ENCODE data around the gene WNT5A.
A peak's percentile ranks its signal among the peaks of the same experiment; 100 is the strongest.
"Not testable (repeated sequence)": the region's sequence is repeated elsewhere in the genome, so short reads cannot be mapped to it uniquely, and the experiment has no call there.

Gene WNT5A

GRCh38 chr3:55505102-55505501 is 18.0 kb upstream of the WNT5A start:
- not testable (repeated sequence) for DNase-seq

- DNase-seq: no peak
Measured at GRCh38 chr3:55501905-55502304, 14.8 kb upstream of the WNT5A start.

- DNase-seq: no peak
Measured at GRCh38 chr3:55500555-55501330, 13.6 kb upstream of the WNT5A start.

- DNase-seq: no peak
Measured at GRCh38 chr3:55498520-55498919, 11.4 kb upstream of the WNT5A start.

- no peak for DNase-seq
Measured at GRCh38 chr3:55497250-55497649, 10.1 kb upstream of the WNT5A start.

GRCh38 chr3:55494976-55495375 is 7.9 kb upstream of the WNT5A start:
- DNase-seq: no peak

- DNase-seq: no peak
Measured at GRCh38 chr3:55492976-55493375, 5.9 kb upstream of the WNT5A start.

- DNase-seq: no peak
Measured at GRCh38 chr3:55491296-55491816, 4.2 kb upstream of the WNT5A start.

GRCh38 chr3:55490276-55490913 is 3.3 kb upstream of the WNT5A start:
- DNase-seq: no peak

- DNase-seq: peak; percentile 66
Measured at GRCh38 chr3:55489798-55490132, 2.7 kb upstream of the WNT5A start.

- peak; percentile 76 for DNase-seq
Measured at GRCh38 chr3:55488398-55489055, 1.4 kb upstream of the WNT5A start.

GRCh38 chr3:55487381-55488241 is 505 bp upstream of the WNT5A start:
- DNase-seq: peak; percentile 84

- peak; percentile 79 for DNase-seq
Measured at GRCh38 chr3:55486101-55486856, 827 bp downstream of the WNT5A start.

- DNase-seq: peak; percentile 85
Measured at GRCh38 chr3:55484801-55485791, 2.0 kb downstream of the WNT5A start.

GRCh38 chr3:55484191-55484689 is 2.9 kb downstream of the WNT5A start:
- peak; percentile 45 for DNase-seq

GRCh38 chr3:55483196-55484095 is 3.7 kb downstream of the WNT5A start:
- DNase-seq: peak; percentile 47

GRCh38 chr3:55482496-55483195 is 4.5 kb downstream of the WNT5A start:
- peak; percentile 81 for DNase-seq

GRCh38 chr3:55481744-55482495 is 5.2 kb downstream of the WNT5A start:
- DNase-seq: peak; percentile 75

Measured in retina (tissue), 1 donor.